HL-60 (cell line): ENCODE data around the gene GNG3.

Experiments
- DNase-seq, 2 experiments: peaks; one replicate each; pipeline ENCODE4 v3.0.0-alpha.2; 2010 to 2020; ENCODE audit warnings: low read depth in 1 of 2, low spot score in 1 of 2
- H3K27ac ChIP-seq: fragments of 250-450 bp; sonication (Bioruptor Pico); replicated peaks from 2 replicates; pipeline ENCODE4 v1.5.1; 2020; ENCODE audit warnings: mild to moderate bottlenecking, moderate library complexity
- H3K27me3 ChIP-seq: fragments of 250-450 bp; sonication (Bioruptor Pico); 2 replicates; pipeline ENCODE4 v1.5.1; 2021; ENCODE audit warnings: mild to moderate bottlenecking, moderate library complexity; ENCODE audit not compliant: insufficient read depth, poor library complexity, severe bottlenecking
- H3K4me3 ChIP-seq: replicated peaks from 2 replicates; pipeline ENCODE4 v1.5.1; 2011; ENCODE audit warnings: mild to moderate bottlenecking, control low read depth, low read length; ENCODE audit not compliant: insufficient read depth
- CTCF ChIP-seq: IDR thresholded peaks from one replicate; pipeline ENCODE4 v1.5.1; 2011; ENCODE audit warnings: low read length, control low read depth, inconsistent platforms; ENCODE audit not compliant: insufficient read depth
- GABPA ChIP-seq: IDR thresholded peaks from 2 replicates; pipeline ENCODE4 v1.6.1; 2012; ENCODE audit warnings: low read depth
- POLR2AphosphoS5 ChIP-seq: IDR thresholded peaks from 2 replicates; pipeline ENCODE4 v1.6.1; 2012; ENCODE audit warnings: low read depth
- REST ChIP-seq: IDR thresholded peaks from 2 replicates; pipeline ENCODE4 v1.6.1; 2012; ENCODE audit warnings: low read depth; ENCODE audit not compliant: insufficient replicate concordance
- SPI1 ChIP-seq: IDR thresholded peaks from 2 replicates; pipeline ENCODE4 v1.6.1; 2012; ENCODE audit warnings: low read depth, mild to moderate bottlenecking, borderline replicate concordance

The GNG3 gene

GRCh38 chr11:62706850-62707247, 627 bp upstream of the GNG3 start:
- Histone ChIP-seq H3K4me3 (no peak overlapping the region), H3K27ac (no peak overlapping the region), H3K27me3 (no peaks in the 10 kb centered on the region)
- no peak for DNase-seq
- no peak for TF ChIP-seq GABPA
- TF ChIP-seq SPI1: no peak
- TF ChIP-seq CTCF: no peak
- TF ChIP-seq POLR2AphosphoS5: no peak
- TF ChIP-seq REST: no peak

GRCh38 chr11:62708392-62708791, 916 bp downstream of the GNG3 start:
- no peak for DNase-seq
- H3K27me3 ChIP-seq: no peaks in the 10 kb centered on the region
- no peak overlapping the region for H3K27ac ChIP-seq
- no peak overlapping the region for H3K4me3 ChIP-seq
- no peak for TF ChIP-seq GABPA
- no peak for TF ChIP-seq CTCF
- TF ChIP-seq POLR2AphosphoS5: no peak

- H3K4me3 ChIP-seq: peak overlapping the region; percentile 49
- no peaks in the 10 kb centered on the region for H3K27me3 ChIP-seq
- DNase-seq: no peak
- TF ChIP-seq REST: no peak
- peak overlapping the region; percentile 88 for H3K27ac ChIP-seq
These were observed 1.3 kb downstream of the GNG3 start for GRCh38 chr11:62708793-62709192.

GRCh38 chr11:62709247-62710000, 1.9 kb downstream of the GNG3 start:
- Histone ChIP-seq H3K4me3 (peak overlapping the region; percentile 49), H3K27me3 (no peaks in the 10 kb centered on the region), H3K27ac (peak overlapping the region; percentile 88)
- DNase-seq: peak; percentile 92 to 98
- TF ChIP-seq SPI1 (peak; percentile 26; the same call in 1 of the 2 replicates), GABPA (peak; percentile 69; the same call in 1 of the 2 replicates), REST (peak; percentile 69), POLR2AphosphoS5 (peak; percentile 90), CTCF (no peak)
